Measurements from ENCODE around the gene PNRC2. TPM values are rescaled to one million over a fixed set of nuclear protein-coding genes. Genes with fewer than 3 reads are reported as not detected.
"Not testable (repeated sequence)": the region's sequence is repeated elsewhere in the genome, so short reads cannot be mapped to it uniquely, and the experiment has no call there.

The PNRC2 gene
- total and polyA plus RNA-seq, 9 donors: 82.9 to 131 (median 109) TPM

DNA sequence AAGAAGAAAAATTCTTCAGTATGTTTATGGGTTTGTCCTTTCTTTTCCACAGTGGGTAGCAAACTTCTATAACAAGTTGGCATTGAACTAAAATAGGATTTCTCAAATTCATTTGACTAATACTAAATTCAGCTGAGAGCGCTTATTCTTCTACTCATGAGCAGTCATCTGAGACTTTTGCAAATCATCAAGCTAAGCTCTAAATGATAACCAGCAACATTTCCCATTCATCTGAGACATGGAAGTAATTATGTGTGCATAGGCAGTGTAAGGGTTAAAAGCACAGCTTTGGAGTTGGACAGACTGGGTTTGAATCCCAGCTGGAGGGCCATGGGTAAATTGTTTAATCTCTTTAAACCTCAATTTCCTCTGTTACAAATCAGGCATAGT, 28.1 kb upstream of the PNRC2 start:
- Histone ChIP-seq H3K9me3 (replicated peaks; ENCODE audit: control insufficient read depth, low read depth, low read length) (no peaks in the 10 kb centered on the region), H3K36me3 (ENCODE audit: control insufficient read depth, insufficient read depth, low read length) (no peaks in the 10 kb centered on the region), H3K27ac (ENCODE audit: low read length) (peak overlapping the region; percentile 76), H3K4me1 (ENCODE audit: control insufficient read depth, insufficient read depth, low read length) (peaks cover 6% of the 10 kb centered on the region), H3K4me3 (ENCODE audit: low read length) (no peak overlapping the region), H3K27me3 (ENCODE audit: control insufficient read depth, insufficient read depth, low read length) (no peaks in the 10 kb centered on the region)
- DNase-seq: no peak
- WGBS (ENCODE audit: insufficient coverage): no CpG with 5 or more reads among the region's 1 CpG

DNA sequence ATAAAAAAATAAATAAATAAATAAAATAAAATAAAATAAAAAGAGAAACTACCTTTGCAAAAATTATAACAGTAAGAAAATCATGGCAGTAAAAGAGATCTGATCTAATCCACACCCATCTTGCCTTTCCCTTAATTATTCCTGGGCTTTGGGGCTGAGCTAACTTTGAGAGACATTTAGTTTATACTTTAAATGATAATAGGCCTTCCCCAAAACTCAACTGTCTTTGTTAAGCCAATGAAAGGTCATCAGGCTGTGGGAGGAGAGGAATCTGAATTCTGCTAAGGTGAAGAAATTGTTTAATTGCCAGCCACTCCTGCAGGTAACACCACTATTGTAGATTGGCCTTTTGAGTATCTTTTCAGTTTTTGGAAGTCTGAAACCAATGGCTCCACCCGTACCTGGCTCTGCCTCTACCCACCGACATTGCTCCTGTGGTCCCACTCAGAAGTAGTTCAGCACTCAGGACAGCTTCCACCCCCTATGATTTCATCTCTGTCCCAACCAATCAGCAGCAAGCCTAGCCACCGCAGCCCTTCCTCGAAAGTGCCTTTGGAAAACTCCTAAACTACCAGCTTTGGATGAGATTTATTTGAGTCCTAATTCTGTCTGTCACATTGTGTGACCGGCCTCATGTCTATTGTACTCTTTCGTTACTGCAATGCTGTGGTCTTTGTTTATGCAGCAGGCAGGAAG, 23.0 kb upstream of the PNRC2 start:
- 10% methylated on average over 2 of the region's 6 CpGs for WGBS (ENCODE audit: insufficient coverage)
- no peak for DNase-seq
- Histone ChIP-seq H3K4me1 (ENCODE audit: control insufficient read depth, insufficient read depth, low read length) (peaks cover 2% of the 10 kb centered on the region), H3K9me3 (replicated peaks; ENCODE audit: control insufficient read depth, low read depth, low read length) (no peaks in the 10 kb centered on the region), H3K36me3 (ENCODE audit: control insufficient read depth, insufficient read depth, low read length) (no peaks in the 10 kb centered on the region), H3K4me3 (ENCODE audit: low read length) (no peak overlapping the region), H3K27me3 (ENCODE audit: control insufficient read depth, insufficient read depth, low read length) (no peaks in the 10 kb centered on the region), H3K27ac (ENCODE audit: low read length) (no peak overlapping the region)

DNA sequence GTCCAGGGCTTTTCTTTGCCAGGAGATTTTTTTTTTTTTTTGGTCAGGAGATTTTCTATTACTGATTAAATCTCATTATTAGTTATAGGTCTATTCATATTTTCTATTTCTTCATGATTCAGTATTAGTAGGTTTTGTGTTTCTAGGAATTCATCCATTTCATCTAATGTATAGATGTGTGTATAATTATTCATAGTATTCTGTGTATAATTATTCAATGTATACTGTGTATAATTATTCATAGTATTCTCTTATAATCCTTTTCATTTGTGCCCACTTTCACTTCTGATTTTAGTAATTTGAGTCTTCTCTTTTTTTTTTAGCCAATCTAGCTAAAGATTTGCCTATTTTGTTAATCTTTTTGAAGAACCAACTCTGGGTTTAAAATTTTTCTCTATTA, 12.3 kb upstream of the PNRC2 start:
- Histone ChIP-seq H3K4me1 (ENCODE audit: control insufficient read depth, insufficient read depth, low read length) (no peaks in the 10 kb centered on the region), H3K36me3 (ENCODE audit: control insufficient read depth, insufficient read depth, low read length) (no peaks in the 10 kb centered on the region), H3K4me3 (ENCODE audit: low read length) (no peak overlapping the region), H3K27me3 (ENCODE audit: control insufficient read depth, insufficient read depth, low read length) (peaks cover 3% of the 10 kb centered on the region), H3K9me3 (replicated peaks; ENCODE audit: control insufficient read depth, low read depth, low read length) (no peaks in the 10 kb centered on the region), H3K27ac (ENCODE audit: low read length) (no peak overlapping the region)
- DNase-seq: no peak

DNA sequence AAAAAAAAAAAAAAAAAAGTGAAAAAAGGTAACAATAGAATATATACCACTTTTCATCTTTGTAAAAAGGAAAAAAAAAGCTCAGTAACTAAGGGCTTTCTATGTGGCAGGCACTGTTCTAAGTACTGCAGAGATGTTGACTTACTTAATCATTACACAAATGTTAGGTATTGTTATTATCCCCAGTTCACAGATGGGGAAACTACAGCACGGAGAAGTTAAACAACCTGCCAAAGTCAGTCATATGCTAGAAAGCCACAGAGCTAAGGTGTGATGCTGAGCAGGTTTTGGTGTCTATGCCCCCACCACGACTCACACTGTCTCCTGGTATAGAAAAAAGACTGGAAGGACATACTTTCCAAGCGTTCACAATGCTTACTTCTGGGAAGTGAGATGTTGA, 6.6 kb upstream of the PNRC2 start:
- no peak overlapping the region for H3K4me3 ChIP-seq (ENCODE audit: low read length)
- no peaks in the 10 kb centered on the region for H3K9me3 ChIP-seq (replicated peaks; ENCODE audit: control insufficient read depth, low read depth, low read length)
- no peaks in the 10 kb centered on the region for H3K36me3 ChIP-seq (ENCODE audit: control insufficient read depth, insufficient read depth, low read length)
- no peak overlapping the region for H3K27ac ChIP-seq (ENCODE audit: low read length)
- DNase-seq: no peak
- H3K27me3 ChIP-seq (ENCODE audit: control insufficient read depth, insufficient read depth, low read length): no peaks in the 10 kb centered on the region
- no CpG with 5 or more reads among the region's 3 CpGs for WGBS (ENCODE audit: insufficient coverage)
- H3K4me1 ChIP-seq (ENCODE audit: control insufficient read depth, insufficient read depth, low read length): peaks cover 11% of the 10 kb centered on the region

DNA sequence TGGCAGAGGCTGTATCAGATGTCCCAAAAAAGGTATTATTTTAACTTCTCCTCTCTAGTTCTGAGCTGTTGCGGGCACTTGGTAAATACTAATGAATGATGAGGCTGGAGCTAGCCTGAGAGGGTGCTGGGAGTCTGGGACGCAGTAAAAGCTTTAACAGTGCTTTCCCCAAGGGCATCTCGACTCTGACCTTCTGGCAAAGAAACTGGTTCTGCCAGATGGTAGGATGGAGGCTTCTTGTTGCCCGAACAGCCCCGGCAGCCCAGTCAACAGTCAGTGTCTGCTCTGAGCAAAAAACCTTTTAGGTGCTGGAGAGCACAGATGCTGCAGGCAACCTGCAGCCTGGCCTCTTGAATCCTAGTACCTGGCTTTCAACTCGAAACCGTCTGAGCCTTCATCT, 2.5 kb upstream of the PNRC2 start:
- no peak for DNase-seq
- H3K27me3 ChIP-seq (ENCODE audit: control insufficient read depth, insufficient read depth, low read length): no peaks in the 10 kb centered on the region
- H3K27ac ChIP-seq (ENCODE audit: low read length): no peak overlapping the region
- peaks cover 5% of the 10 kb centered on the region for H3K36me3 ChIP-seq (ENCODE audit: control insufficient read depth, insufficient read depth, low read length)
- H3K4me1 ChIP-seq (ENCODE audit: control insufficient read depth, insufficient read depth, low read length): peaks cover 17% of the 10 kb centered on the region
- WGBS (ENCODE audit: insufficient coverage): 43% methylated on average over 5 of the region's 7 CpGs
- H3K9me3 ChIP-seq (replicated peaks; ENCODE audit: control insufficient read depth, low read depth, low read length): no peaks in the 10 kb centered on the region
- H3K4me3 ChIP-seq (ENCODE audit: low read length): no peak overlapping the region

DNA sequence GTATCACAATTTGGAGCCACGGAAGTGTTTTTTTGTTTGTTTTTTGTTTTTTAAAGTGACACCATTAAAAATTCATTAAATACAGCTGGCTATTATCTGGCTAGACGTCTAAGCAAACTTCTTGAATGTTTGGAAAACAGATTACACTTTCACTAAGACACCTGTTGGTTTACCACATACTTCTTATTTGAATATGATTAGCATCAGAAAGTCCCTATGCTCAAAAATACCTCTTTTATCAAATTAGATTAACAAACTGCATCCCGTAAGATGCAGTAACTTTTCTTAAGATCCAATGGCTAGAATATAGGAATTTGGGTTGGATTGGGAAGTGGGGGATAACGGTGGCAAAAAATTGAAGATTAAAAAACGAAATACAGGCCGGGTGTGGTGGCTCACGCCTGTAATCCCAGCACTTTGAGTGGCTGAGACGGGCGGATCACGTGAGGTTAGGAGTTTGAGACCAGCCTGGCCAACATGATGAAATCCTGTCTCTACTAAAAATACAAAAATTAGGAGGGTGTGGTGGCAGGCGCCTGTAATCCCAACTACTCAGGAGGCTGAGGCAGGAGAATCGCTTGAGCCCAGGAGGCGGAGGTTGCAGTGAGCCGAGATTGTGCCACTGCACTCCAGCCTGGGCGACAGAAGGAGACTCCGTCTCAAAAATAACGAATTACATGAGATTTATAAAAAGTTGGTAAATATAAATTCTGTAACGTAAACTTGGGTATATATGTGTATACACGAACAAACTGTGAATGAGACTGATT, 1.4 kb upstream of the PNRC2 start:
- H3K27me3 ChIP-seq (ENCODE audit: control insufficient read depth, insufficient read depth, low read length); H3K9me3 ChIP-seq (replicated peaks; ENCODE audit: control insufficient read depth, low read depth, low read length); H3K36me3 ChIP-seq (ENCODE audit: control insufficient read depth, insufficient read depth, low read length); DNase-seq: not testable (repeated sequence)
- 65% methylated on average over 4 of the region's 19 CpGs for WGBS (ENCODE audit: insufficient coverage)
- Histone ChIP-seq H3K27ac (ENCODE audit: low read length) (peak overlapping the region; percentile 100), H3K4me1 (ENCODE audit: control insufficient read depth, insufficient read depth, low read length) (peaks cover 17% of the 10 kb centered on the region), H3K4me3 (ENCODE audit: low read length) (peak overlapping the region; percentile 78)

DNA sequence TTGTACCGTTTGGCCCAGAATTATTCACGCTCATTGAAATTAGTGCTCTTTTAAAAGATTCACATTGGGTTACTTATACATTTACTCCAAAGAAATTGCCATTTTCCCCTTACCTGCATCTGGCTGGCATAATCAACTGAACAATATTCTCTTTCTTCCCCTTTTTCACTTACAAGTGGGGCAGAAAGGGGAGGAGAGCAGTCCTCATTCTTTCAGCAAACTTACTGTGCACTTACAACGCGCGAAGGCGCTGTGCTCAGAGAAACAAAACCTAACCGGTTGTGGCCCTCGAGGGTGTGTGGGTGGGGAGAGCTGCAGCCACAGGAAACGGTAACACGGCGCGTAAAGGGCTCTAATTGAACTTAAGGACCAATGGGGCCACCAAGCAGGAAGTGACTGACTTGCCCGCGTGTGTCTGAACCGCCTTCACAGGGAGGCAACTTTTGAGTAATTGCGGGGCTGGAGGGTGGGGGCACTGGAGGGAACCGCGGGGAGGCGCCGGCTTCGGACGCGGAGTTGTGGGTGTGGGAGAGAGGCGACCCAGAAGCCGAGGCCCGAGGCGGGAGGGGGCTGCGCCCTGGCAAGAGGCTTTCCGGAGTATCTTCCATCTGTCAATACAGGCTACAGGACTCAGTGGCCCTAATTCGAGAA, 693 bp upstream of the PNRC2 start:
- Histone ChIP-seq H3K4me1 (ENCODE audit: control insufficient read depth, insufficient read depth, low read length) (peaks cover 17% of the 10 kb centered on the region), H3K36me3 (ENCODE audit: control insufficient read depth, insufficient read depth, low read length) (peaks cover 5% of the 10 kb centered on the region), H3K4me3 (ENCODE audit: low read length) (peak overlapping the region; percentile 78), H3K27ac (ENCODE audit: low read length) (peak overlapping the region; percentile 100), H3K9me3 (replicated peaks; ENCODE audit: control insufficient read depth, low read depth, low read length) (no peaks in the 10 kb centered on the region), H3K27me3 (ENCODE audit: control insufficient read depth, insufficient read depth, low read length) (no peaks in the 10 kb centered on the region)
- peak; percentile 97 for DNase-seq
- 0% methylated on average over 25 of the region's 30 CpGs for WGBS (ENCODE audit: insufficient coverage)

DNA sequence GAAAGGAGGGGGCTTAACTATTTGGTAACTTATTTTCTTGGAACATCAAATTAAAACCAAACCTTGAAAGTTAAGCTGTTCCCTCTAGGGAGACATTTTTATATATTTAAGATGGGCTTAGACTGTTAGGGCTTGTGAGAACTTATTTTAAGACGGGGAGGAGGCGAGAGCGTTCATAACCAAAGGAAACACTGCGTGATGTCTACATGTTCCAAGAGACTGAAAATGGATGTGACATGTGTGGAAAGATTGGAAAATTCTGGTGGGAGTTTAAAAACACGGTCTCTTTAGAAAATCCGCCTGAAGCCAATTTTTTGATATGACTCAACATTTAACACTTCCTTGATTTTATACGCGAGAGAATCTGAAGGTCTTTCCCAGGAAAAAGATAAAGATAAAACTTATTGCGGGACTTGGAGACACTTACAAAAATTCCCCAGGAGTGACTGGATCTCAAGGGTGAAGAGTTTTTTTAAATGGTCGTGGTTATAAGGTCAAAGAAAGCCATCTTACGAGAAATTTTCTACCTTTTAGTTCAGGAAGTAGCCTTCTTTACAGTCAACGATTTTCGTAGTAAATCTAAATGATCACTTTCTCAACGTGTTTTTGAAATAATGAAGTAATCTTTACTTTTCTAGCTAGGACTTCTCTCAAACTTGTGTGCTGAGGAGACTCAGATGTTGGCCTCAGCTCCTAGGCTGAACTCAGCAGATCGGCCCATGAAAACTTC, 828 bp downstream of the PNRC2 start:
- Histone ChIP-seq H3K4me1 (ENCODE audit: control insufficient read depth, insufficient read depth, low read length) (peaks cover 9% of the 10 kb centered on the region), H3K9me3 (replicated peaks; ENCODE audit: control insufficient read depth, low read depth, low read length) (no peaks in the 10 kb centered on the region), H3K27ac (ENCODE audit: low read length) (peak overlapping the region; percentile 100), H3K36me3 (ENCODE audit: control insufficient read depth, insufficient read depth, low read length) (peaks cover 7% of the 10 kb centered on the region), H3K4me3 (ENCODE audit: low read length) (peak overlapping the region; percentile 78), H3K27me3 (ENCODE audit: control insufficient read depth, insufficient read depth, low read length) (no peaks in the 10 kb centered on the region)
- 0% methylated on average over 4 of the region's 15 CpGs for WGBS (ENCODE audit: insufficient coverage)
- DNase-seq: peak; percentile 76

DNA sequence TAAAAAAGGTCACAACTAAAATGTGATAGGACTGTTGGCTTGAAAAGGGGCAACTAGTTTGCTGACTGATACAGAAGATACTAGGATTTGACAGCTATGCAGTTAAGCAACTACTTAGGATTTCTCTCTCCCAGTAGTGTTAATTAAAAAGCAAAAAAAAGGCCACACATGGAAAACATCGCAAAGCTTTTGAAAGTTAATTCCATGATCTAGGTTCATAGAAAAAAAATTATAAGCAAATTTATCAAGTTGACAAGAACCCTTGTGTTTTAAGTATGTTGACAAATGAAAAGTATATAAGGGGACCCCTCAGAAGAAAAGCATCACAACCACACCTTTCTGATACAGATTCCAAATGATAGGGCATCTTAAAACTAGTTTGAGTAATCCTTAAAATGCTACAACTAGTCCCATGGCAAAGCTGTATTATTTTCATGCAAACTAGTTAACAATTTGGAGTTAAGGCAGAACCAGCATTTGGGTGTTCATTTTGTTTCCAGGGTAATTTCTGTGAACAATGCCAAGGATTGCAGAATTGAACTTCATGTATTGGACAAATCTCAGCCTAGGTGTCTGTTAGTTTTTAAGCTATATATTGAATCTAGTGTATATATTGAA, 4.1 kb downstream of the PNRC2 start:
- Histone ChIP-seq H3K9me3 (replicated peaks; ENCODE audit: control insufficient read depth, low read depth, low read length) (no peaks in the 10 kb centered on the region), H3K27me3 (ENCODE audit: control insufficient read depth, insufficient read depth, low read length) (no peaks in the 10 kb centered on the region), H3K4me3 (ENCODE audit: low read length) (no peak overlapping the region), H3K27ac (ENCODE audit: low read length) (peak overlapping the region; percentile 10), H3K36me3 (ENCODE audit: control insufficient read depth, insufficient read depth, low read length) (peaks cover 14% of the 10 kb centered on the region), H3K4me1 (ENCODE audit: control insufficient read depth, insufficient read depth, low read length) (peaks cover 2% of the 10 kb centered on the region)
- no peak for DNase-seq
- WGBS (ENCODE audit: insufficient coverage): no CpG with 5 or more reads among the region's 1 CpG
